ENCODE data around the gene TMEM130. TPM values are rescaled to one million over a fixed set of nuclear protein-coding genes. Genes with fewer than 3 reads are reported as not detected.

The TMEM130 gene
- total RNA-seq, 2 donors from 2014 or later: 1.1 TPM; not detected in 1

GRCh38 chr7:98909487-98909886, 39.7 kb upstream of the TMEM130 start:
- H3K4me1 ChIP-seq: no peaks in the 10 kb centered on the region
- H3K4me3 ChIP-seq: no peak overlapping the region
- no peak for DNase-seq (ENCODE audit: low spot score)
- H3K27ac ChIP-seq: no peak overlapping the region
- TF ChIP-seq, protein P1, sequence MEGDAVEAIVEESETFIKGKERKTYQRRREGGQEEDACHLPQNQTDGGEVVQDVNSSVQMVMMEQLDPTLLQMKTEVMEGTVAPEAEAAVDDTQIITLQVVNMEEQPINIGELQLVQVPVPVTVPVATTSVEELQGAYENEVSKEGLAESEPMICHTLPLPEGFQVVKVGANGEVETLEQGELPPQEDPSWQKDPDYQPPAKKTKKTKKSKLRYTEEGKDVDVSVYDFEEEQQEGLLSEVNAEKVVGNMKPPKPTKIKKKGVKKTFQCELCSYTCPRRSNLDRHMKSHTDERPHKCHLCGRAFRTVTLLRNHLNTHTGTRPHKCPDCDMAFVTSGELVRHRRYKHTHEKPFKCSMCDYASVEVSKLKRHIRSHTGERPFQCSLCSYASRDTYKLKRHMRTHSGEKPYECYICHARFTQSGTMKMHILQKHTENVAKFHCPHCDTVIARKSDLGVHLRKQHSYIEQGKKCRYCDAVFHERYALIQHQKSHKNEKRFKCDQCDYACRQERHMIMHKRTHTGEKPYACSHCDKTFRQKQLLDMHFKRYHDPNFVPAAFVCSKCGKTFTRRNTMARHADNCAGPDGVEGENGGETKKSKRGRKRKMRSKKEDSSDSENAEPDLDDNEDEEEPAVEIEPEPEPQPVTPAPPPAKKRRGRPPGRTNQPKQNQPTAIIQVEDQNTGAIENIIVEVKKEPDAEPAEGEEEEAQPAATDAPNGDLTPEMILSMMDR (IDR thresholded peaks at IDR 0.05): no peak
- no peaks in the 10 kb centered on the region for H3K27me3 ChIP-seq
- H3K9me3 ChIP-seq: no peaks in the 10 kb centered on the region
- peaks cover 74% of the 10 kb centered on the region for H3K36me3 ChIP-seq

DNA sequence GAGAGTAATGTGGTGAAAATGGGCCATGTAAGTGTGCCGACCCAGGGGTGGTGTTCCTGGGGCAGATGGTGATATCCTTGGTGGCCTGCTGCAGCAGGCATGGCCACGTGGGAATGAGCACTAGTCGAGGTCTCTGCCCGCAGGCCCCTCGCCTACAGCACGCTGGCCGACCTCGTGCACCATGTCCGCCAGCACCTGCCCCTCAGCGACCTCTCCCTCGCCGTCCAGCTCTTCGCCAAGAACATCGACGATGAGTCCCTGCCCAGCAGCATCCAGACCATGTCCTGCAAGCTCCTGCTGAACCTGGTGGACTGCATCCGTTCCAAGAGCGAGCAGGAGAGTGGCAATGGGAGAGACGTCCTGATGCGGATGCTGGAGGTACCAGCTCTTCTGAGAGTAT, 38.8 kb upstream of the TMEM130 start:
- no peak for DNase-seq (ENCODE audit: low spot score)
- H3K36me3 ChIP-seq: peaks cover 77% of the 10 kb centered on the region
- no peaks in the 10 kb centered on the region for H3K9me3 ChIP-seq

GRCh38 chr7:98907570-98907969, 37.8 kb upstream of the TMEM130 start:
- DNase-seq (ENCODE audit: low spot score): no peak
- H3K27me3 ChIP-seq: no peaks in the 10 kb centered on the region
- TF ChIP-seq, protein P1 (IDR thresholded peaks at IDR 0.05): no peak
- no peak overlapping the region for H3K27ac ChIP-seq
- H3K4me1 ChIP-seq: no peaks in the 10 kb centered on the region
- H3K9me3 ChIP-seq: no peaks in the 10 kb centered on the region
- peaks cover 82% of the 10 kb centered on the region for H3K36me3 ChIP-seq
- no peak overlapping the region for H3K4me3 ChIP-seq

More for the DNA sequence above, 38.8 kb upstream of the TMEM130 start:
- Histone ChIP-seq H3K27ac (no peak overlapping the region), H3K27me3 (no peaks in the 10 kb centered on the region), H3K4me3 (no peak overlapping the region), H3K4me1 (no peaks in the 10 kb centered on the region)
- TF ChIP-seq, protein P1 (IDR thresholded peaks at IDR 0.05): no peak

GRCh38 chr7:98903246-98903645, 33.4 kb upstream of the TMEM130 start:
- no peaks in the 10 kb centered on the region for H3K27me3 ChIP-seq
- H3K27ac ChIP-seq: no peak overlapping the region
- DNase-seq (ENCODE audit: low spot score): no peak
- H3K4me3 ChIP-seq: no peak overlapping the region
- H3K9me3 ChIP-seq: no peaks in the 10 kb centered on the region
- TF ChIP-seq, protein P1 (IDR thresholded peaks at IDR 0.05): no peak
- no peaks in the 10 kb centered on the region for H3K4me1 ChIP-seq
- peaks cover 76% of the 10 kb centered on the region for H3K36me3 ChIP-seq

DNA sequence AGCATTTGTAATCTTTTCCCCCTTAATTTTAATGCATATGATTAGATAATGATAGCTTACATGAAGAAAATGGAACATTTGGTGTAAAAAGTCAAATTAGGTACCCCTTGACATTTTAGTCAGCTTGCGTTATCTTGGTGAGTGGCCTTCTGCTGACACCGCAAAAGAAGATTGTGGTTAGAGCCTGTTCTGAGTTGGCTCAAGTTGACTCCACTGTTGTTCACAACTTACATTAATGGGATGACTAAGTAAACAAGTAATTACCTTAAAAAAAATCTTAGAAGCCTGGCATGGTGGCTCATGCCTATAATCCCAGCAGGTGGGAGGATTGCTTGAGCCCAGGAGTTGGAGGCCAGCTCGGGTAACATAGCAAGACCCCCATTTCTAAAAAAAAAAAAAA, 32.7 kb upstream of the TMEM130 start:
- Histone ChIP-seq H3K27me3 (no peaks in the 10 kb centered on the region), H3K9me3 (no peaks in the 10 kb centered on the region), H3K4me1 (no peaks in the 10 kb centered on the region), H3K36me3 (peaks cover 84% of the 10 kb centered on the region), H3K27ac (no peak overlapping the region), H3K4me3 (no peak overlapping the region)
- no peak for DNase-seq (ENCODE audit: low spot score)
- TF ChIP-seq, protein P1 (IDR thresholded peaks at IDR 0.05): no peak

- no peaks in the 10 kb centered on the region for H3K9me3 ChIP-seq
- H3K4me3 ChIP-seq: no peak overlapping the region
- H3K36me3 ChIP-seq: peaks cover 93% of the 10 kb centered on the region
- no peak overlapping the region for H3K27ac ChIP-seq
- no peaks in the 10 kb centered on the region for H3K27me3 ChIP-seq
- no peaks in the 10 kb centered on the region for H3K4me1 ChIP-seq
- DNase-seq (ENCODE audit: low spot score): no peak
- TF ChIP-seq, protein P1 (IDR thresholded peaks at IDR 0.05): no peak
These were observed 31.0 kb upstream of the TMEM130 start for GRCh38 chr7:98900815-98901214.
